K562 (cell line): ENCODE measurements around the gene ODAD3. TPM values are rescaled to one million over a fixed set of nuclear protein-coding genes. Genes with fewer than 3 reads are reported as not detected.
A peak's percentile ranks its signal among the peaks of the same experiment; 100 is the strongest.

Experiments
- ATAC-seq: fragments of 200-7000 bp; cut with Tn5 transposase; 3 replicates; pipeline ENCODE4 v1.9.1; 2020; ENCODE audit warnings: moderate library complexity
- BruUV-seq: library from RNA; stranded (reverse); fragments of 400-500 nt; replicated peaks from 2 replicates; lab custom pipeline; 2021; lab: Mats Ljungman, UMichigan
- CTCF ChIA-PET: fragments of 300-600 bp; formaldehyde crosslinking; extraction: SDS; loops from one replicate; lab custom pipeline; 2021; ENCODE audit warnings: low intra/inter-chr PET ratio; lab: Yijun Ruan, JAX
- POLR2A ChIA-PET: fragments of 300-600, 350-650 bp; sonication (Branson Sonifier 250); formaldehyde crosslinking; extraction: SDS; loops from one replicate; lab custom pipeline; 2021; ENCODE audit warnings: antibody characterized with exemption, inconsistent platforms; lab: Yijun Ruan, JAX
- DNase-seq, 4 experiments: peaks; one replicate each; pipeline versions ENCODE4 v3.0.0 to v3.0.0-alpha.2; 2011 to 2018; ENCODE audit warnings: low spot score in 3 of 4, mixed read lengths in 3 of 4; ENCODE audit errors: extremely low read depth in 1 of 4
- FAIRE-seq: peaks from 2 replicates; lab custom pipeline; 2011; peaks lifted over from hg19 to GRCh38; lab: Jason Lieb, UNC
- H2AFZ ChIP-seq: 2 replicates; pipeline ENCODE4 v1.6.0; 2011; ENCODE audit warnings: low read depth, low read length, control low read depth, inconsistent platforms
- H3K27ac ChIP-seq: fragments of 200-600 bp; 3 replicates; pipeline ENCODE4 v1.8.0; 2011; ENCODE audit warnings: low read depth, mild to moderate bottlenecking, control low read depth, inconsistent platforms, low read length, moderate library complexity, mixed read lengths; ENCODE audit errors: extremely low read depth
- H3K27me3 ChIP-seq, 2 experiments: fragments of 300-600 bp in 1 of 2; 2 replicates in 1 of 2; 3 replicates in 1 of 2; pipeline versions ENCODE4 v1.6.0 to v1.8.0; 2011; ENCODE audit warnings: inconsistent platforms in 2 of 2, low read length in 2 of 2, mild to moderate bottlenecking in 1 of 2, mixed read lengths in 1 of 2, moderate library complexity in 1 of 2; ENCODE audit not compliant: control insufficient read depth in 2 of 2, insufficient read depth in 2 of 2
- H3K36me3 ChIP-seq: fragments of 300-600 bp; 3 replicates; pipeline ENCODE4 v1.8.0; 2011; ENCODE audit warnings: mild to moderate bottlenecking, low read length, inconsistent platforms; ENCODE audit not compliant: control insufficient read depth, insufficient read depth
- H3K4me1 ChIP-seq, 2 experiments: fragments of 200-600 bp in 1 of 2; replicated peaks in 1 of 2; 2 replicates in 1 of 2; 3 replicates in 1 of 2; pipeline versions ENCODE4 v1.5.1 to v1.8.0; 2011; ENCODE audit warnings: inconsistent platforms in 2 of 2, low read length in 2 of 2, mild to moderate bottlenecking in 1 of 2, mixed read lengths in 1 of 2, moderate library complexity in 1 of 2; ENCODE audit not compliant: control insufficient read depth in 2 of 2, insufficient read depth in 2 of 2
- H3K4me2 ChIP-seq: 2 replicates; pipeline ENCODE4 v1.6.1; 2011; ENCODE audit warnings: low read length, control low read depth, inconsistent platforms, mixed read lengths; ENCODE audit not compliant: insufficient read depth
- H3K4me3 ChIP-seq: fragments of 200-600 bp; sonication (generic), shearing (Covaris generic); 2 replicates; pipeline ENCODE4 v1.5.1; 2016; ENCODE audit warnings: control low read depth, inconsistent platforms
- H3K79me2 ChIP-seq: fragments of 200-600 bp; 3 replicates; pipeline ENCODE4 v1.8.0; 2011; ENCODE audit warnings: low read length, inconsistent platforms; ENCODE audit not compliant: control insufficient read depth, insufficient read depth
- H3K9ac ChIP-seq, 2 experiments: 2 replicates each; pipeline versions ENCODE4 v1.6.0 to v1.6.1; 2011; ENCODE audit warnings: low read depth in 2 of 2, low read length in 2 of 2, control low read depth in 1 of 2, inconsistent platforms in 1 of 2, mild to moderate bottlenecking in 1 of 2, mixed read lengths in 1 of 2; ENCODE audit not compliant: insufficient read depth in 1 of 2
- H3K9me1 ChIP-seq: one replicate; pipeline ENCODE4 v1.6.0; 2011; ENCODE audit warnings: inconsistent platforms, mild to moderate bottlenecking, low read length, moderate library complexity; ENCODE audit not compliant: control insufficient read depth, insufficient read depth
- H3K9me3 ChIP-seq: replicated peaks from 2 replicates; pipeline ENCODE4 v1.5.1; 2011; ENCODE audit warnings: low read depth, low read length, inconsistent platforms; ENCODE audit not compliant: control insufficient read depth, insufficient read depth
- H4K20me1 ChIP-seq: replicated peaks from 2 replicates; pipeline ENCODE4 v1.6.1; 2011; ENCODE audit warnings: low read length, inconsistent platforms, mixed read lengths; ENCODE audit not compliant: control insufficient read depth, insufficient read depth
- CTBP1 ChIP-seq: fragments of 450-650 bp; IDR thresholded peaks from 2 replicates; pipeline ENCODE4 v1.6.1; 2016; ENCODE audit warnings: borderline replicate concordance
- LARP7 ChIP-seq: fragments of 450-650 bp; IDR thresholded peaks from 2 replicates; pipeline ENCODE4 v1.6.1; 2016
- THRAP3 ChIP-seq: fragments of 450-650 bp; IDR thresholded peaks from 2 replicates; pipeline ENCODE4 v1.6.1; 2016; ENCODE audit warnings: mild to moderate bottlenecking, inconsistent platforms, borderline replicate concordance
- TRIM24 ChIP-seq, 2 experiments: fragments of 450-650 bp; IDR thresholded peaks; 2 replicates each; pipeline ENCODE4 v1.6.1; 2016
- ZNF12 ChIP-seq: sonication (generic); formaldehyde crosslinking; IDR thresholded peaks from 2 replicates; pipeline ENCODE4 v1.4.0; 2020; ENCODE audit warnings: mild to moderate bottlenecking, missing genetic modification reagents
- ZNF584 ChIP-seq: fragments of 200-800 bp; sonication (Bioruptor generic); IDR thresholded peaks from 2 replicates; pipeline ENCODE4 v1.6.1; 2016; ENCODE audit warnings: low read depth, mild to moderate bottlenecking, missing genetic modification characterization, missing compliant biosample characterization
- ZNF778 ChIP-seq: fragments of 450-650 bp; formaldehyde crosslinking; IDR thresholded peaks from 2 replicates; pipeline ENCODE4 v1.4.0; 2020; ENCODE audit warnings: mild to moderate bottlenecking, moderate library complexity
- ZNF785 ChIP-seq: fragments of 250-450 bp; sonication (Bioruptor Pico); IDR thresholded peaks from 2 replicates; pipeline ENCODE4 v1.4.0; 2020; ENCODE audit warnings: mild to moderate bottlenecking
- WGBS: fragments of 100-300 bp; shearing (Covaris generic); methylation state at CpG from one replicate; pipeline ENCODE4 v1.1.6; 2016; ENCODE audit warnings: low coverage, mixed read lengths; ENCODE audit not compliant: insufficient coverage; ENCODE audit errors: missing lambda C conversion rate; 5-methylcytosine and 5-hydroxymethylcytosine counted together
- in situ Hi-C: fragments of 300-500 bp; cut with MboI; formaldehyde crosslinking; loops from 4 replicates; pipeline ENCODE4 v1.15.0; 2018; ENCODE audit warnings: inconsistent platforms, mixed read lengths
- intact Hi-C: fragments of 100-400 bp; cut with micrococcal nuclease; formaldehyde crosslinking; loops from 2 replicates; pipeline ENCODE4 v1.14.2; 2022
- polyA plus RNA-seq, 8 experiments: library from polyadenylated mRNA; depleted of rRNA in 4 of 8; stranded (reverse) in 5 of 8; unstranded in 3 of 8; fragments of >200 nt; fragmentation: Nextera tagmentation in 2 of 8; fragmentation: Illumina TruSeq in 1 of 8; extraction: Ambion mirVana in 2 of 8; extraction: Trizol in 1 of 8; gene quantifications; 2 replicates each; pipeline versions ENCODE4 v1.2.1 to v1.2.3, GENCODE V29; 2011 to 2014; ENCODE audit warnings: inconsistent platforms in 1 of 8, missing spikeins in 1 of 8
- total RNA-seq, 7 experiments: library from RNA; depleted of rRNA in 6 of 7; stranded (reverse); fragments of >200 nt in 6 of 7; fragmentation: Illumina TruSeq in 2 of 7; extraction: Trizol in 2 of 7; gene quantifications; 2 replicates each; pipeline versions ENCODE4 v1.2.1 to v1.2.3, GENCODE V29; 2011 to 2021; ENCODE audit warnings: low replicate concordance in 1 of 7
- TF ChIP-seq, protein P1 (sequence below): fragments of 250-450 bp; sonication (Bioruptor Pico); IDR thresholded peaks from 2 replicates; pipeline ENCODE4 v1.8.0; 2022; ENCODE audit warnings: moderate library complexity, mild to moderate bottlenecking, inconsistent platforms
- TF ChIP-seq, protein P2 (sequence below): sonication (generic); formaldehyde crosslinking; IDR thresholded peaks from 2 replicates; pipeline ENCODE4 v1.8.0; 2022; ENCODE audit warnings: missing genetic modification reagents, mild to moderate bottlenecking, borderline replicate concordance
- TF ChIP-seq, protein P3 (sequence below), 2 experiments: fragments of 450-650 bp in 1 of 2; sonication (generic) in 1 of 2; formaldehyde crosslinking in 1 of 2; IDR thresholded peaks in 1 of 2; conservative IDR thresholded peaks in 1 of 2; 2 replicates each; pipeline versions ENCODE4 v1.6.1 to v1.8.1; 2016 to 2023; ENCODE audit warnings: mild to moderate bottlenecking in 2 of 2, moderate library complexity in 2 of 2, inconsistent platforms in 1 of 2, missing genetic modification reagents in 1 of 2
- TF ChIP-seq, protein P4 (sequence below): sonication (generic); formaldehyde crosslinking; IDR thresholded peaks from 2 replicates; pipeline ENCODE4 v1.9.0; 2022; ENCODE audit warnings: mild to moderate bottlenecking, missing genetic modification reagents

ODAD3 gene
- total and polyA plus RNA-seq, 9 of the 15 experiments (the other 6 are each of a cell fraction or from before 2014, with no cell fraction given), result 0.07 to 0.72 (median 0.14) TPM; not detected in 2

- TF ChIP-seq, protein P1, sequence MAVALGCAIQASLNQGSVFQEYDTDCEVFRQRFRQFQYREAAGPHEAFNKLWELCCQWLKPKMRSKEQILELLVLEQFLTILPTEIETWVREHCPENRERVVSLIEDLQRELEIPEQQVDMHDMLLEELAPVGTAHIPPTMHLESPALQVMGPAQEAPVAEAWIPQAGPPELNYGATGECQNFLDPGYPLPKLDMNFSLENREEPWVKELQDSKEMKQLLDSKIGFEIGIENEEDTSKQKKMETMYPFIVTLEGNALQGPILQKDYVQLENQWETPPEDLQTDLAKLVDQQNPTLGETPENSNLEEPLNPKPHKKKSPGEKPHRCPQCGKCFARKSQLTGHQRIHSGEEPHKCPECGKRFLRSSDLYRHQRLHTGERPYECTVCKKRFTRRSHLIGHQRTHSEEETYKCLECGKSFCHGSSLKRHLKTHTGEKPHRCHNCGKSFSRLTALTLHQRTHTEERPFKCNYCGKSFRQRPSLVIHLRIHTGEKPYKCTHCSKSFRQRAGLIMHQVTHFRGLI (CRISPR knock-in tag), result no peak
- TF ChIP-seq ZNF12 (0 out of 2 replicates have a peak, but pooled peaks have one; percentile 17), CTBP1 (peak; percentile 63)
Measured at GRCh38 chr19:11374433-11375142, 60.3 kb downstream of the ODAD3 start, which contains the start of gene SWSAP1 (continued).

GRCh38 chr19:11373885-11374432 is 61.0 kb downstream of the ODAD3 start:
- no peak for FAIRE-seq
- WGBS, result 21% methylated on average over 11 of the region's 11 CpGs
- TF ChIP-seq, protein P2, sequence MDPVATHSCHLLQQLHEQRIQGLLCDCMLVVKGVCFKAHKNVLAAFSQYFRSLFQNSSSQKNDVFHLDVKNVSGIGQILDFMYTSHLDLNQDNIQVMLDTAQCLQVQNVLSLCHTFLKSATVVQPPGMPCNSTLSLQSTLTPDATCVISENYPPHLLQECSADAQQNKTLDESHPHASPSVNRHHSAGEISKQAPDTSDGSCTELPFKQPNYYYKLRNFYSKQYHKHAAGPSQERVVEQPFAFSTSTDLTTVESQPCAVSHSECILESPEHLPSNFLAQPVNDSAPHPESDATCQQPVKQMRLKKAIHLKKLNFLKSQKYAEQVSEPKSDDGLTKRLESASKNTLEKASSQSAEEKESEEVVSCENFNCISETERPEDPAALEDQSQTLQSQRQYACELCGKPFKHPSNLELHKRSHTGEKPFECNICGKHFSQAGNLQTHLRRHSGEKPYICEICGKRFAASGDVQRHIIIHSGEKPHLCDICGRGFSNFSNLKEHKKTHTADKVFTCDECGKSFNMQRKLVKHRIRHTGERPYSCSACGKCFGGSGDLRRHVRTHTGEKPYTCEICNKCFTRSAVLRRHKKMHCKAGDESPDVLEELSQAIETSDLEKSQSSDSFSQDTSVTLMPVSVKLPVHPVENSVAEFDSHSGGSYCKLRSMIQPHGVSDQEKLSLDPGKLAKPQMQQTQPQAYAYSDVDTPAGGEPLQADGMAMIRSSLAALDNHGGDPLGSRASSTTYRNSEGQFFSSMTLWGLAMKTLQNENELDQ (CRISPR knock-in tag), result no peak
- TF ChIP-seq THRAP3 (0 out of 2 replicates have a peak, but pooled peaks have one; percentile 17), ZNF584 (CRISPR knock-in tag) (no peak), LARP7 (peak; percentile 87), ZNF778 (CRISPR knock-in tag) (no peak), TRIM24 (IDR thresholded peaks at IDR 0.05) (0 out of 4 replicates have a peak, but pooled peaks of 1 of the 2 experiments have one; percentile 16), ZNF785 (no peak)
- TF ChIP-seq, protein P3, sequence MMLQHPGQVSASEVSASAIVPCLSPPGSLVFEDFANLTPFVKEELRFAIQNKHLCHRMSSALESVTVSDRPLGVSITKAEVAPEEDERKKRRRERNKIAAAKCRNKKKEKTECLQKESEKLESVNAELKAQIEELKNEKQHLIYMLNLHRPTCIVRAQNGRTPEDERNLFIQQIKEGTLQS (IDR thresholded peaks at IDR 0.05), result no peak
- TF ChIP-seq, protein P3 (CRISPR knock-in tag; conservative IDR thresholded peaks at IDR 0.05), result no peak
- TF ChIP-seq, protein P4, sequence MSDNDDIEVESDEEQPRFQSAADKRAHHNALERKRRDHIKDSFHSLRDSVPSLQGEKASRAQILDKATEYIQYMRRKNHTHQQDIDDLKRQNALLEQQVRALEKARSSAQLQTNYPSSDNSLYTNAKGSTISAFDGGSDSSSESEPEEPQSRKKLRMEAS, result no peak

More at GRCh38 chr19:11373885-11374432, 61.0 kb downstream of the ODAD3 start:
- DNase-seq, result peak in 1 of 4 experiments; percentile 20
- intact Hi-C loops (loop anchor here (2.0 kb wide), 1 partner anchor 61 kb away; the partner anchor contains the start of genes ODAD3 and PRKCSH), in situ Hi-C loops (no loop called here)
- ChIA-PET CTCF (no interaction called here), POLR2A (interaction anchor here (0.6 to 3.6 kb wide), 17 partner anchors 10 to 276 kb away, joined by 3 to 36 read pairs (median 3); partner anchors contain the start of genes CCDC159, ECSIT, EPOR and RAB3D)
- peaks cover 19% of the 10 kb centered on the region for H3K36me3 ChIP-seq
- H3K9me1 ChIP-seq, result no peaks in the 10 kb centered on the region
- no TSS peak for BruUV-seq
- H3K4me1 ChIP-seq, result peaks cover 22 to 31% of the 10 kb centered on the region in 2 experiments
- peak overlapping the region; percentile 84; the same call in 2 of the 3 replicates for H3K27ac ChIP-seq
- peaks cover 16% of the 10 kb centered on the region; the same call in 2 of the 3 replicates for H3K79me2 ChIP-seq
- peak overlapping the region; percentile 97 for H2AFZ ChIP-seq
- H3K4me3 ChIP-seq, result peak overlapping the region; percentile 59
- no peaks in the 10 kb centered on the region for H3K27me3 ChIP-seq
- peak overlapping the region; percentile 77 to 96; a peak in 3 of 4 replicates for H3K9ac ChIP-seq
- peak overlapping the region; percentile 84 for H3K4me2 ChIP-seq
- H3K9me3 ChIP-seq, result no peaks in the 10 kb centered on the region
- ATAC-seq, result no peak
- H4K20me1 ChIP-seq, result peaks cover 11% of the 10 kb centered on the region
